GM12878 (cell line): ENCODE measurements around the gene RAB26. TPM values are rescaled to one million over a fixed set of nuclear protein-coding genes. Genes with fewer than 3 reads are reported as not detected.

Source experiments
- ATAC-seq: fragments of 200-7000 bp; cut with Tn5 transposase; 3 replicates; pipeline ENCODE4 v1.9.1; 2020; ENCODE audit warnings: mild to moderate bottlenecking, moderate library complexity
- BruUV-seq: library from RNA; stranded (reverse); fragments of 400-500 nt; replicated peaks from 2 replicates; lab custom pipeline; 2021; lab: Mats Ljungman, UMichigan
- CTCF ChIA-PET: fragments of 300-600 bp; sonication (Branson Sonifier 250); formaldehyde crosslinking; extraction: SDS; loops from one replicate; lab custom pipeline; 2021; ENCODE audit warnings: inconsistent platforms; lab: Yijun Ruan, JAX
- POLR2A ChIA-PET: fragments of 350-600 bp; formaldehyde crosslinking; extraction: SDS; loops from one replicate; lab custom pipeline; 2021; ENCODE audit warnings: inconsistent platforms; lab: Charles Lee
- RAD21 ChIA-PET: fragments of 300-600 bp; sonication (Branson Sonifier 250); formaldehyde crosslinking; loops from one replicate; lab custom pipeline; 2023; ENCODE audit warnings: antibody characterized with exemption; ENCODE audit not compliant: unreplicated experiment; lab: Charles Lee
- SMC1A ChIA-PET: fragments of 300-600 bp; sonication (Branson Sonifier 250); formaldehyde crosslinking; loops from one replicate; lab custom pipeline; 2023; ENCODE audit not compliant: unreplicated experiment, uncharacterized antibody; lab: Charles Lee
- DNase-seq: peaks from one replicate; pipeline ENCODE4 v3.0.0-alpha.2; 2011; ENCODE audit warnings: low read depth, low spot score
- FAIRE-seq: peaks from 3 replicates; lab custom pipeline; 2011; peaks lifted over from hg19 to GRCh38; lab: Jason Lieb, UNC
- H2AFZ ChIP-seq: 2 replicates; pipeline ENCODE4 v1.6.0; 2011; ENCODE audit warnings: low read depth, low read length, control low read depth; ENCODE audit not compliant: control insufficient read depth
- H3K27ac ChIP-seq: 2 replicates; pipeline ENCODE4 v1.5.1; 2011; ENCODE audit warnings: control low read depth; ENCODE audit not compliant: control insufficient read depth, insufficient read depth
- H3K27me3 ChIP-seq, 2 experiments: replicated peaks in 1 of 2; 2 replicates each; pipeline versions ENCODE4 v1.6.0 to v1.6.1; 2011; ENCODE audit warnings: low read length in 1 of 2; ENCODE audit not compliant: control insufficient read depth in 2 of 2, insufficient read depth in 2 of 2
- H3K36me3 ChIP-seq, 2 experiments: 2 replicates each; pipeline ENCODE4 v1.5.1; 2011; ENCODE audit warnings: low read length in 1 of 2; ENCODE audit not compliant: control insufficient read depth in 2 of 2, insufficient read depth in 2 of 2
- H3K4me1 ChIP-seq: 2 replicates; pipeline ENCODE4 v1.6.1; 2011; ENCODE audit warnings: mild to moderate bottlenecking, low read length, moderate library complexity, mixed read lengths; ENCODE audit not compliant: control insufficient read depth, insufficient read depth
- H3K4me2 ChIP-seq: 2 replicates; pipeline ENCODE4 v1.6.0; 2011; ENCODE audit warnings: control low read depth; ENCODE audit not compliant: control insufficient read depth, insufficient read depth
- H3K4me3 ChIP-seq: fragments of 200-600 bp; sonication (generic); 2 replicates; pipeline ENCODE4 v1.5.1; 2016
- H3K79me2 ChIP-seq: 2 replicates; pipeline ENCODE4 v1.6.0; 2011; ENCODE audit warnings: low read length; ENCODE audit not compliant: control insufficient read depth, insufficient read depth
- H3K9ac ChIP-seq: 2 replicates; pipeline ENCODE4 v1.8.0; 2011; ENCODE audit warnings: low read length, control low read depth, mixed read lengths; ENCODE audit not compliant: control insufficient read depth, insufficient read depth
- H3K9me3 ChIP-seq: replicated peaks from 3 replicates; pipeline ENCODE4 v1.5.1; 2011; ENCODE audit warnings: mild to moderate bottlenecking, low read length; ENCODE audit not compliant: control insufficient read depth, insufficient read depth
- H4K20me1 ChIP-seq: 2 replicates; pipeline ENCODE4 v1.6.0; 2011; ENCODE audit not compliant: control insufficient read depth, insufficient read depth
- KDM1A ChIP-seq: fragments of 200-600 bp; sonication (generic); IDR thresholded peaks from 2 replicates; pipeline ENCODE4 v1.6.1; 2016; ENCODE audit warnings: borderline replicate concordance
- MYB ChIP-seq: fragments of 150-350 bp; IDR thresholded peaks from 2 replicates; pipeline ENCODE4 v1.6.1; 2014; ENCODE audit warnings: mild to moderate bottlenecking, low read depth, low read length, borderline replicate concordance
- WGBS: methylation state at CpG from one replicate; pipeline ENCODE4 v1.1.6; 2016; ENCODE audit warnings: low lambda C conversion rate; ENCODE audit not compliant: insufficient replicate concordance, insufficient coverage; ENCODE audit errors: missing lambda C conversion rate; 5-methylcytosine and 5-hydroxymethylcytosine counted together
- in situ Hi-C: fragments of 300-500 bp; cut with MboI; formaldehyde crosslinking; loops from 9 replicates; pipeline ENCODE4 v1.14.3; 2018; ENCODE audit warnings: mixed read lengths
- intact Hi-C: fragments of 100-400 bp; cut with micrococcal nuclease; formaldehyde crosslinking; loops from one replicate; pipeline ENCODE4 v1.14.2; 2022; ENCODE audit not compliant: unreplicated experiment
- polyA plus RNA-seq, 11 experiments: library from polyadenylated mRNA; depleted of rRNA in 4 of 11; unstranded in 6 of 11; stranded (reverse) in 5 of 11; fragments of >200 nt; fragmentation: Nextera tagmentation in 4 of 11; fragmentation: Illumina TruSeq in 1 of 11; extraction: Ambion mirVana in 4 of 11; extraction: Trizol in 1 of 11; gene quantifications; 1 replicate in 1 of 11; 2 replicates in 10 of 11; pipeline versions ENCODE4 v1.2.1 to v1.2.3, GENCODE V29; 2011 to 2016; ENCODE audit warnings: inconsistent platforms in 2 of 11, missing spikeins in 2 of 11, low read depth in 1 of 11
- total RNA-seq, 4 experiments: library from RNA; depleted of rRNA in 3 of 4; stranded (reverse); fragments of >200 nt in 3 of 4; fragmentation: Illumina TruSeq in 1 of 4; extraction: Trizol in 1 of 4; gene quantifications; 2 replicates each; pipeline versions ENCODE4 v1.2.1 to v1.2.3, GENCODE V29; 2013 to 2021
- TF ChIP-seq, protein P1 (sequence below): fragments of 450-650 bp; IDR thresholded peaks from 2 replicates; pipeline ENCODE4 v1.6.1; 2017; ENCODE audit warnings: mild to moderate bottlenecking, low read depth, inconsistent platforms; ENCODE audit not compliant: poor library complexity, severe bottlenecking
- TF ChIP-seq, protein P2 (sequence below): fragments of 450-650 bp; IDR thresholded peaks from 2 replicates; pipeline ENCODE4 v1.6.1; 2016; ENCODE audit warnings: mild to moderate bottlenecking, moderate library complexity, borderline replicate concordance
- TF ChIP-seq, protein P3 (sequence below): fragments of 450-650 bp; IDR thresholded peaks from 2 replicates; pipeline ENCODE4 v1.6.1; 2018; ENCODE audit warnings: borderline replicate concordance, mild to moderate bottlenecking; ENCODE audit not compliant: partially characterized antibody

The RAB26 gene
- total and polyA plus RNA-seq, 10 of the 15 experiments (the other 5 are each of a cell fraction or from before 2014, with no cell fraction given) = 0.13 to 4.5 (median 0.33) TPM; not detected in 1

DNA sequence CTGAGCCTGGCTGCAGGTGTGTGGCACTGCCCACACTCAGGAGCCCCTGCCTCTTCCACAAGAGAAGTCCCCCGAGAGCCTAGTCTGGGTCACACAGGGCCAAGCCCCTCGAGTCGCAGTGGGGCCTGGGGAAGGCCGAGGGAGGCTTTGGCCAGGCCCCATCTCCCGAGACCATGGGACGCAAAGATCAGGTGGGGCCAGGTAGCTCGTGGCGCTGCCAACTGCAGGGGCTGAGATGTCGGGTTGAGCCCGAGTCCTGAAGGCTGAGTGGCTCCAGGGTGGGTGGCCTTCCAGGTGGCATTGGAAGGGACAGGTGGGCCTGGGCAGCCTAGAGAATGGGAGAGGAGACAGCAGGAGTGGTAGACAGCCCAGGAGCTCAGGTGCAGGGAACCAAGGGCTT is 13.5 kb downstream of the RAB26 start:
- Histone ChIP-seq H3K27ac (no peak overlapping the region), H3K79me2 (peaks cover 60% of the 10 kb centered on the region), H2AFZ (no peak overlapping the region), H3K9ac (no peak overlapping the region), H3K36me3 (peaks cover 6 to 11% of the 10 kb centered on the region in 2 experiments; a peak in 3 of 4 replicates), H3K4me2 (no peak overlapping the region), H3K4me1 (peaks cover 23% of the 10 kb centered on the region), H4K20me1 (no peaks in the 10 kb centered on the region), H3K9me3 (no peaks in the 10 kb centered on the region; the same call in 2 of the 3 replicates), H3K4me3 (no peak overlapping the region), H3K27me3 (no peaks in the 10 kb centered on the region)
- ATAC-seq (no peak), FAIRE-seq (no peak), DNase-seq (no peak)
- ChIA-PET RAD21 (no interaction called here), SMC1A (no interaction called here), POLR2A (no interaction called here), CTCF (interaction anchor here (0.8 to 1.9 kb wide), 2 partner anchors 9 to 21 kb away, joined by 4 to 5 read pairs; no protein-coding TSS in a partner anchor)
- TF ChIP-seq MYB = no peak
- TF ChIP-seq, protein P1, sequence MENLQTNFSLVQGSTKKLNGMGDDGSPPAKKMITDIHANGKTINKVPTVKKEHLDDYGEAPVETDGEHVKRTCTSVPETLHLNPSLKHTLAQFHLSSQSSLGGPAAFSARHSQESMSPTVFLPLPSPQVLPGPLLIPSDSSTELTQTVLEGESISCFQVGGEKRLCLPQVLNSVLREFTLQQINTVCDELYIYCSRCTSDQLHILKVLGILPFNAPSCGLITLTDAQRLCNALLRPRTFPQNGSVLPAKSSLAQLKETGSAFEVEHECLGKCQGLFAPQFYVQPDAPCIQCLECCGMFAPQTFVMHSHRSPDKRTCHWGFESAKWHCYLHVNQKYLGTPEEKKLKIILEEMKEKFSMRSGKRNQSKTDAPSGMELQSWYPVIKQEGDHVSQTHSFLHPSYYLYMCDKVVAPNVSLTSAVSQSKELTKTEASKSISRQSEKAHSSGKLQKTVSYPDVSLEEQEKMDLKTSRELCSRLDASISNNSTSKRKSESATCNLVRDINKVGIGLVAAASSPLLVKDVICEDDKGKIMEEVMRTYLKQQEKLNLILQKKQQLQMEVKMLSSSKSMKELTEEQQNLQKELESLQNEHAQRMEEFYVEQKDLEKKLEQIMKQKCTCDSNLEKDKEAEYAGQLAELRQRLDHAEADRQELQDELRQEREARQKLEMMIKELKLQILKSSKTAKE = no peak
- 83% methylated on average over 10 of the region's 10 CpGs for WGBS
- no TSS peak for BruUV-seq
- intact Hi-C loops = no loop called here
- in situ Hi-C loops = no loop called here

DNA sequence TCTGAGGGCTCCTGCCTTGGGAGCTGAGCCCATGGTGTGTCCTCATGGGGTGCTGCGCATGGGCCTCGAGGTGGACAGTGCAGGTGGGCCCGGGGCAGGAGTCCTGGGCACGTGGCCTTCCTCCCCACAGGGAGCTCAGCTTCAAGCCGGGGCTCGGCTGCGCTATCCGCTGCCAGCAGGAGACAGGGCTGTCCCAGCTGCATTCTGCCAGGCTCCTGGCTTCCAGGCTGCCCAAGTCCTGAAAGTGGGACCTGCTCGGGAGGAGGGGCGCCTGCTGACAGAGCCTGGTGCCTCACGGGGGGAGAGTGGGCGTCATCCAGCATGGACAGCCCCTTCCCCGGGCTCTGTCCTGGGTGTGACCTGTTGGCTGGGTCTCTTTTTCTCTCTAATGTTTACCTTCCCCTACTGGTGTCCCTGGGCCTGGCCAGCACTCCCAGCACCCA is 14.3 kb downstream of the RAB26 start:
- Histone ChIP-seq H3K27ac (no peak overlapping the region), H2AFZ (no peak overlapping the region), H3K36me3 (peaks cover 6 to 18% of the 10 kb centered on the region in 2 experiments; a peak in 3 of 4 replicates), H3K4me1 (peaks cover 17% of the 10 kb centered on the region), H3K9ac (no peak overlapping the region), H3K79me2 (peaks cover 52% of the 10 kb centered on the region), H3K4me3 (no peak overlapping the region), H3K27me3 (no peaks in the 10 kb centered on the region), H3K9me3 (no peaks in the 10 kb centered on the region; the same call in 2 of the 3 replicates), H3K4me2 (no peak overlapping the region), H4K20me1 (no peaks in the 10 kb centered on the region)
- no peak for ATAC-seq
- ChIA-PET SMC1A (no interaction called here), CTCF (no interaction called here), RAD21 (no interaction called here), POLR2A (interaction anchor here (0.5 kb wide), 1 partner anchor 282 kb away, joined by 3 read pairs; no protein-coding TSS in a partner anchor)
- no peak for FAIRE-seq
- BruUV-seq = no TSS peak
- 95% methylated on average over 13 of the region's 13 CpGs for WGBS
- intact Hi-C loops = no loop called here
- DNase-seq = no peak
- in situ Hi-C loops = no loop called here
- TF ChIP-seq, protein P2, sequence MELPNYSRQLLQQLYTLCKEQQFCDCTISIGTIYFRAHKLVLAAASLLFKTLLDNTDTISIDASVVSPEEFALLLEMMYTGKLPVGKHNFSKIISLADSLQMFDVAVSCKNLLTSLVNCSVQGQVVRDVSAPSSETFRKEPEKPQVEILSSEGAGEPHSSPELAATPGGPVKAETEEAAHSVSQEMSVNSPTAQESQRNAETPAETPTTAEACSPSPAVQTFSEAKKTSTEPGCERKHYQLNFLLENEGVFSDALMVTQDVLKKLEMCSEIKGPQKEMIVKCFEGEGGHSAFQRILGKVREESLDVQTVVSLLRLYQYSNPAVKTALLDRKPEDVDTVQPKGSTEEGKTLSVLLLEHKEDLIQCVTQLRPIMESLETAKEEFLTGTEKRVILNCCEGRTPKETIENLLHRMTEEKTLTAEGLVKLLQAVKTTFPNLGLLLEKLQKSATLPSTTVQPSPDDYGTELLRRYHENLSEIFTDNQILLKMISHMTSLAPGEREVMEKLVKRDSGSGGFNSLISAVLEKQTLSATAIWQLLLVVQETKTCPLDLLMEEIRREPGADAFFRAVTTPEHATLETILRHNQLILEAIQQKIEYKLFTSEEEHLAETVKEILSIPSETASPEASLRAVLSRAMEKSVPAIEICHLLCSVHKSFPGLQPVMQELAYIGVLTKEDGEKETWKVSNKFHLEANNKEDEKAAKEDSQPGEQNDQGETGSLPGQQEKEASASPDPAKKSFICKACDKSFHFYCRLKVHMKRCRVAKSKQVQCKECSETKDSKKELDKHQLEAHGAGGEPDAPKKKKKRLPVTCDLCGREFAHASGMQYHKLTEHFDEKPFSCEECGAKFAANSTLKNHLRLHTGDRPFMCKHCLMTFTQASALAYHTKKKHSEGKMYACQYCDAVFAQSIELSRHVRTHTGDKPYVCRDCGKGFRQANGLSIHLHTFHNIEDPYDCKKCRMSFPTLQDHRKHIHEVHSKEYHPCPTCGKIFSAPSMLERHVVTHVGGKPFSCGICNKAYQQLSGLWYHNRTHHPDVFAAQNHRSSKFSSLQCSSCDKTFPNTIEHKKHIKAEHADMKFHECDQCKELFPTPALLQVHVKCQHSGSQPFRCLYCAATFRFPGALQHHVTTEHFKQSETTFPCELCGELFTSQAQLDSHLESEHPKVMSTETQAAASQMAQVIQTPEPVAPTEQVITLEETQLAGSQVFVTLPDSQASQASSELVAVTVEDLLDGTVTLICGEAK = no peak
- TF ChIP-seq, protein P3, sequence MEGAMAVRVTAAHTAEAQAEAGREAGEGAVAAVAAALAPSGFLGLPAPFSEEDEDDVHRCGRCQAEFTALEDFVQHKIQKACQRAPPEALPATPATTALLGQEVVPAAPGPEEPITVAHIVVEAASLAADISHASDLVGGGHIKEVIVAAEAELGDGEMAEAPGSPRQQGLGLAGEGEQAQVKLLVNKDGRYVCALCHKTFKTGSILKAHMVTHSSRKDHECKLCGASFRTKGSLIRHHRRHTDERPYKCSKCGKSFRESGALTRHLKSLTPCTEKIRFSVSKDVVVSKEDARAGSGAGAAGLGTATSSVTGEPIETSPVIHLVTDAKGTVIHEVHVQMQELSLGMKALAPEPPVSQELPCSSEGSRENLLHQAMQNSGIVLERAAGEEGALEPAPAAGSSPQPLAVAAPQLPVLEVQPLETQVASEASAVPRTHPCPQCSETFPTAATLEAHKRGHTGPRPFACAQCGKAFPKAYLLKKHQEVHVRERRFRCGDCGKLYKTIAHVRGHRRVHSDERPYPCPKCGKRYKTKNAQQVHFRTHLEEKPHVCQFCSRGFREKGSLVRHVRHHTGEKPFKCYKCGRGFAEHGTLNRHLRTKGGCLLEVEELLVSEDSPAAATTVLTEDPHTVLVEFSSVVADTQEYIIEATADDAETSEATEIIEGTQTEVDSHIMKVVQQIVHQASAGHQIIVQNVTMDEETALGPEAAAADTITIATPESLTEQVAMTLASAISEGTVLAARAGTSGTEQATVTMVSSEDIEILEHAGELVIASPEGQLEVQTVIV = no peak
- TF ChIP-seq KDM1A = no peak
